ENCODE results near the gene SLC15A3. TPM values are rescaled to one million over a fixed set of nuclear protein-coding genes. Genes with fewer than 3 reads are reported as not detected.

The SLC15A3 gene
- polyA plus RNA-seq, 3 donors: 27.1 to 121 (median 35.0) TPM

- Mint-ChIP-seq H3K4me3 (peak within 1 kb of the TSS; percentile 99 to 100), H3K27ac (peak within 1 kb of the TSS; percentile 92 to 98 (median 95)), H3K4me1 (peaks cover 81% of the 10 kb centered on the region), H3K36me3 (peaks cover 2 to 12% of the 10 kb centered on the region in 2 donors), H3K27me3 (ENCODE audit: low read depth in 3 of 3) (peaks cover 0 to 3% (median 0%) of the 10 kb centered on the region in 3 donors), H3K9me3 (peaks cover 0 to 12% (median 0%) of the 10 kb centered on the region in 7 donors)
- no peak for TF ChIP-seq CTCF (IDR thresholded peaks at IDR 0.05)
- Histone ChIP-seq H3K4me1 (ENCODE audit: control insufficient read depth in 1 of 2, insufficient read depth in 2 of 2, low read length in 2 of 2) (peaks cover 81% of the 10 kb centered on the region in 2 donors), H3K4me3 (replicated peaks in 1 of 3; ENCODE audit: low read depth in 2 of 3, low read length in 3 of 3) (peak within 1 kb of the TSS; percentile 78 to 93 (median 83)), H3K4me2 (replicated peaks; ENCODE audit: extremely low read depth, low read length, poor library complexity, severe bottlenecking) (peak within 1 kb of the TSS; percentile 82), H3K36me3 (replicated peaks in 1 of 2; ENCODE audit: control insufficient read depth in 1 of 2, insufficient read depth in 2 of 2, low read length in 2 of 2) (no peaks in the 10 kb centered on the region), H3K27ac (ENCODE audit: low read depth in 1 of 2, low read length in 2 of 2) (peak within 1 kb of the TSS; percentile 59 to 84), H3K9ac (ENCODE audit: insufficient read depth, low read length, poor library complexity, severe bottlenecking) (peak within 1 kb of the TSS; percentile 73), H2AFZ (ENCODE audit: insufficient read depth, low read depth, low read length, poor library complexity, severe bottlenecking) (peak within 1 kb of the TSS; percentile 86), H3K9me3 (replicated peaks in 1 of 2; ENCODE audit: control insufficient read depth in 1 of 2, insufficient read depth in 1 of 2, low read length in 2 of 2) (no peaks in the 10 kb centered on the region), H3K27me3 (ENCODE audit: control insufficient read depth in 2 of 2, insufficient read depth in 2 of 2, low read length in 2 of 2) (no peaks in the 10 kb centered on the region), H3K79me2 (ENCODE audit: insufficient read depth, low read length) (peaks cover 48% of the 10 kb centered on the region), H4K20me1 (ENCODE audit: insufficient read depth, low read length) (peaks cover 20% of the 10 kb centered on the region)
- under 1% methylated on average over 62 of the region's 70 CpGs for WGBS (ENCODE audit: insufficient coverage)
- intact Hi-C loops (cut with micrococcal nuclease): no loop called here
- DNase-seq: peak; percentile 66 to 85 (median 80)
Observed at GRCh38 chr11:60913793-60914632, 38.0 kb downstream of the SLC15A3 start, which contains the start of gene TMEM109. Gene TMEM109 (plus strand): TSS chr11:60914158. CDS start chr11:60919694, 5,536 bp downstream.

GRCh38 chr11:60912851-60913528 lies 39.0 kb downstream of the SLC15A3 start:
- H3K36me3 Mint-ChIP-seq: peaks cover 2 to 17% of the 10 kb centered on the region in 2 donors
- Histone ChIP-seq H3K4me3 (replicated peaks in 1 of 3; ENCODE audit: low read depth in 2 of 3, low read length in 3 of 3) (peak overlapping the region in 1 of 3 experiments; percentile 93), H3K4me2 (replicated peaks; ENCODE audit: extremely low read depth, low read length, poor library complexity, severe bottlenecking) (peak overlapping the region; percentile 82), H3K9ac (ENCODE audit: insufficient read depth, low read length, poor library complexity, severe bottlenecking) (peak overlapping the region; percentile 73), H3K9me3 (replicated peaks in 1 of 2; ENCODE audit: control insufficient read depth in 1 of 2, insufficient read depth in 1 of 2, low read length in 2 of 2) (no peaks in the 10 kb centered on the region), H4K20me1 (ENCODE audit: insufficient read depth, low read length) (peaks cover 12% of the 10 kb centered on the region), H3K27ac (ENCODE audit: low read depth in 1 of 2, low read length in 2 of 2) (peak overlapping the region in 1 of 2 donors; percentile 84), H2AFZ (ENCODE audit: insufficient read depth, low read depth, low read length, poor library complexity, severe bottlenecking) (peak overlapping the region; percentile 86), H3K79me2 (ENCODE audit: insufficient read depth, low read length) (peaks cover 38% of the 10 kb centered on the region), H3K4me1 (ENCODE audit: control insufficient read depth in 1 of 2, insufficient read depth in 2 of 2, low read length in 2 of 2) (peaks cover 71 to 74% of the 10 kb centered on the region in 2 donors), H3K36me3 (replicated peaks in 1 of 2; ENCODE audit: control insufficient read depth in 1 of 2, insufficient read depth in 2 of 2, low read length in 2 of 2) (no peaks in the 10 kb centered on the region), H3K27me3 (ENCODE audit: control insufficient read depth in 2 of 2, insufficient read depth in 2 of 2, low read length in 2 of 2) (no peaks in the 10 kb centered on the region)
- peak overlapping the region in 1 of 2 donors; percentile 100 for H3K4me3 Mint-ChIP-seq
- peaks cover 0 to 3% (median 0%) of the 10 kb centered on the region in 3 donors for H3K27me3 Mint-ChIP-seq (ENCODE audit: low read depth in 3 of 3)
- intact Hi-C loops (cut with micrococcal nuclease): no loop called here
- peak overlapping the region in 2 of 7 donors; percentile 92 to 98 for H3K27ac Mint-ChIP-seq
- peaks cover 0 to 13% (median 6%) of the 10 kb centered on the region in 7 donors for H3K9me3 Mint-ChIP-seq
- 96% methylated on average over 21 of the region's 22 CpGs for WGBS (ENCODE audit: insufficient coverage)
- TF ChIP-seq CTCF (IDR thresholded peaks at IDR 0.05): no peak
- H3K4me1 Mint-ChIP-seq: peaks cover 79% of the 10 kb centered on the region
- DNase-seq: no peak

Measured in CD14-positive monocyte (primary cell).